Myocyte (in vitro differentiated cells): Measurements from ENCODE around the gene SLC43A1. TPM values are rescaled to one million over a fixed set of nuclear protein-coding genes. Genes with fewer than 3 reads are reported as not detected.
A peak's percentile ranks its signal among the peaks of the same experiment; 100 is the strongest.
"Not testable (repeated sequence)": the region's sequence is repeated elsewhere in the genome, so short reads cannot be mapped to it uniquely, and the experiment has no call there.

ENCODE experiments used
- DNase-seq: peaks from one replicate; pipeline ENCODE4 v3.0.0-alpha.2; 2012; ENCODE audit warnings: low read depth
- total RNA-seq: library from RNA; depleted of rRNA; stranded (reverse); fragments of >200 nt; gene quantifications from 2 replicates; pipeline ENCODE4 v1.2.3, GENCODE V29; 2014

SLC43A1 gene
- total RNA-seq, 1 donor from 2014 or later, result 9.1 TPM

GRCh38 chr11:57461841-57462489, 53.5 kb downstream of the SLC43A1 start:
- no peak for DNase-seq

- DNase-seq, result no peak
Measured at GRCh38 chr11:57460758-57461749, 54.4 kb downstream of the SLC43A1 start.

- DNase-seq, result peak; percentile 49
Measured at GRCh38 chr11:57460022-57460757, 55.3 kb downstream of the SLC43A1 start, which contains the start of gene RTN4RL2. RTN4RL2 (plus strand) TSS chr11:57460528; CDS start chr11:57460866, 338 bp downstream.

GRCh38 chr11:57459164-57460021, 56.1 kb downstream of the SLC43A1 start:
- DNase-seq, result no peak

GRCh38 chr11:57458410-57459163, 56.9 kb downstream of the SLC43A1 start:
- peak; percentile 53 for DNase-seq

GRCh38 chr11:57458060-57458409, 57.5 kb downstream of the SLC43A1 start:
- peak; percentile 15 for DNase-seq

- no peak for DNase-seq
Measured at GRCh38 chr11:57457643-57458023, 57.9 kb downstream of the SLC43A1 start.

GRCh38 chr11:57456960-57457642, 58.4 kb downstream of the SLC43A1 start:
- DNase-seq, result peak; percentile 91

GRCh38 chr11:57453543-57454177, 61.8 kb downstream of the SLC43A1 start:
- DNase-seq, result no peak

- no peak for DNase-seq
Measured at GRCh38 chr11:57446055-57446454, 69.4 kb downstream of the SLC43A1 start.

- DNase-seq, result not testable (repeated sequence)
Measured at GRCh38 chr11:57445122-57445394, 70.4 kb downstream of the SLC43A1 start.

GRCh38 chr11:57444362-57445121, 71.0 kb downstream of the SLC43A1 start:
- DNase-seq, result no peak

GRCh38 chr11:57440744-57441414, 74.6 kb downstream of the SLC43A1 start:
- no peak for DNase-seq

GRCh38 chr11:57439786-57440185, 75.7 kb downstream of the SLC43A1 start:
- DNase-seq, result no peak

- no peak for DNase-seq
Measured at GRCh38 chr11:57438345-57439285, 76.9 kb downstream of the SLC43A1 start.

GRCh38 chr11:57436031-57436430, 79.5 kb downstream of the SLC43A1 start:
- no peak for DNase-seq
